ENCODE data around the gene UPP1.

UPP1 gene

DNA sequence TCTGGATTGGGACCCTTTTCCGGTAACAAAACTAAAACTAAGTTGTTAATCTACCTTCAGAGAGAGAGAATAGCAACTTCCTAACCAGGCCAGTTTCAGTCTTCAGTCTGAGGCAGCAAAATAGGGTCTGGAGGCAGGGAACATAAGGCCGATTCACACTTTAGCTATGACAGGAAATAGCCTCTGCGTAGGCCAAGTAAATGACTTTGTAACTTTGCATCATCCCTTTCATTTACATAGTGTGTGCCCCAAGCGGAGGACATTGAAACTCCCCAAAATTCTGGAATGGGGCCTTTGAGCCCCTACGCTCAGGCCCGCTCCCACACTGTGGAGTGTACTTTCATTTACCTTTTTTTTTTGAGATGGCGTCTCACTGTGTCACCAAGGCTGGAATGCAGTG, 1.7 kb upstream of the UPP1 start:
- peak; percentile 68 for DNase-seq

DNA sequence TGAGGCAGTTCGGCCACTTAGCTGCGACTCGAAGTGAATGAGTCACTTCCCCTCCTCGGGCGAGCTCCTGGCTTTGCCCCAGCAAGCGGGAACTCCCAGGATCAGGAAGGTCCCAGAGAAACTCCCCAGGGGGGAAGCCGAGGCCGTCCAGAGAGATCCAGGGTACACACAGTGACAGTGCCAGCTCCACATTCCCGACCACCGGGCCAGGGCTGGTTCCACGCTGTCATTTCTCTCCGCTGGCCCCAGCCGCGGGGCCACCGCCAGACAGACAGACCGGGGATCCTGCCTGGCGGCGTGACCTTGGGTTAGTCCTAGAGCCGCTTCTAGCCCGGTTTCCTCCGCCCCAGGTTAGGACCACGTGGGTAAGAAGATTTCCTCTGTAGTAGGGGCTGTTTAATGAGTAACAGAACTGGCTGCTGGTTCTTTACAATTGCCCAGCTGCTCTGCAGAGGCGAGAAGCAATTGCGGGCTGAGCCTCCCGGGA, 463 bp upstream of the UPP1 start:
- DNase-seq: peak; percentile 91

DNA sequence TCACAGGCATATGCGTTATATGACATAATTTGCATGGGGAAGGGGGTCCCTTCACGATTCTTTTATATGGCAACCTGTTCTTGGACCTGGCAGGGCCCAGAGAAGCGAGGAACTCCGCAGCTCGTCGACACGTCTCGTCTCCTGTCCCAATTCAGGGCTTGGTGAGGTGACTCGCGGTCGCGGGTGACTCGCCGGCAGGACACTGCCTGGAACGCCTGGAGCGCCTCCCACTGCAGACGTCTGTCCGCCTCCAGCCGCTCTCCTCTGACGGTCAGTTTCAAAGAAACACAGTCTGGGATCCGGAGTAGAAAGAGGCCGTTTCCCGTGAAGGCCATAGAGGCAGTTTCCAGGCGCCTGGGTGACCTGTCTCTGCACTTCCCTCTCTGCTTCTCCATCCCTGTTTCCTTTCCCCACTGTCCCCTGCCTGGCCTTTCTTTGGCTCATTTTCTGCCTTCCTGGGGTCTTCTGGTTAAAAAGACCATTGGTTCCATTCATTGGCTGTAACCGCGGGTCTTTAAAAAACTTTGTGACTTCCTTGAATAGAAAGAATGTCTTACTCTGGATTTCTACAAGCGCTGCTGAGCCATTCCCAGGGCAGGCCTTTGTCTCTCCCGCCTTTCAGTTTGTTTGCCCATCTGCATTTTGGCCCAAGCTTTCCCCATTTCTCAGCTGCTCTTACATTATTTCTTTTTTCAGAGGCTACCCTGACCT, 1.2 kb downstream of the UPP1 start:
- DNase-seq: no peak

DNA sequence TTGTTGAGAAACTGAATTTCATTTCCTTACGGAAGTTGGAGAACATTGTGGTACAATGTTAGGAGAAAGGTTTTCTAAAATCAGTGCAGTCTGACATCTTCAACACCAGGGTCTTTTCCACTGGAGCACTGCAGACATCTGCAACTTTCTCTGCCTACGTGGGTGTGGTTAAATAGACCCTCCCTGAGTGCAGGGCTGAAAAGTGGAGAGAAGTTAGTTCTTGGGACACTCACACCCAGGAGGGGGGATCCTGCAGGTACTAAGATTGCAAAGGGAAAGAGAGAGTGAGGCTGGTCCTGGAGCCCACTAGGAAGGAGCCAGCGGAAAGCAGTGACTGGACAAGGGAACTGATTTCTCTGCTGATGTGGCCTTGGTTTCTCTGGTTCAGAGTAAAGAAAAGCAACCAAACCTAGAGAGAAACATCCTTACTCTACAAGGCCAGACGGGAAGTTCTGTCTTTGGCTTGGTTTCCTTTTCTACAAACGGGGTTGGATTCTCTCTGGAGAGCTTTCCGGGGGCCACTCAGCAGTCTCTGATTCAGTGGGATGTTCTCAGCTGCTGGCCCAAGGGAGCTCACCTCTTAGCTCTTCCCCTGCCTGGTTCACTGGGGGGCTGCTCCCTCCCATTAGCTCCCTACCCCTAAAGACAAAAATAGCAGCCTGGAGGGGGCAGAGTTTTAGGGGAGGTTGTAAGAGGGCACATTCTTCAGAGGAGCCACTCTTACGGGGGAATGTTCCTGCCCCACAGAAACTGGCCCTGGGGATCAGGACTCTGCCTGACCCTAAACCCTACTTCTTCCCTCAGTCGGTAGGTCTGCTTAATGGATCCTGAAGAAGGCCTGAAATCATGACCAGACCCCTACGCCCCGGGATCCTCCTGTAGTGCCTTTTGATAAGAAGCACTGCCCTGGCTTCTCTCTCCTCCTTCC, 2.7 kb downstream of the UPP1 start:
- no peak for DNase-seq

DNA sequence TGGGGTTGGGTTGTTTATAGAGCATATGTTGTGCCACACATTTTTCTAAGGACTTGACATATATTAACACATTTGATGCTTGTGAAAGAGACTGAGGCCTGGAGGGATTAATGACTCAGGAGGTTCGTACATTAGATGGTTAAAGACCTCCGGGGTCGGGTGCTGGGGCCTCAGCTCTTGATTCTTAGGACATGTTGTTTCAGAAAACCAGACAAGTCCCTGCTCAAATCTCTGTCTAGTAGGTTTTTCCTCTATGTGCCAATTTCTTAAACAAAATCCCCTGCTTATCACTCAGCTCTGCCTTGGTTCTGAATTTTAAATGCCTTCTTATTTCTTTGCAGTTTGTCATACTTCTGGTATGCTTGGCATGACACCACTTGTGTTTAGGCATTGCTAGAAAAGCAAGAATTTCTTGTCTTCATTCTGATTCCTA, 5.8 kb downstream of the UPP1 start:
- DNase-seq: no peak

DNA sequence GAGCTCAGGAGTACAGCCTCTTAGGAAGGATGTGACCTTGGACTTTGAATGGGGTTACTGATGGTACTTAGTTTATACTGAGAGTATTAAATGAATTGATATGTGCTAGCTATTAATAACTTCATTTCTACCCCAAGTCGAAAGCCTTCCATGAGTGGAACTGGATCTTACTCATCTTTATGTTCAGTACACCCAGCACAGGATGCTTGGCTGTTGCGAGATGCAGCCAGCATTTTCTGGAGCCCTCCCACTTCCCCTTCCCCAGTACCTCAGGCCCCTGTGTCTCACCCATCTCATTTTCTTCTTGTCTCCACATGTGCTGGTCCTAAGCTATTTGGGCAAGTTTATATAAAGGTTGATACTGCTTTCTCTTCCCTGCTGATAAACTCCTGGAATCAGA, 7.2 kb downstream of the UPP1 start:
- peak; percentile 49 for DNase-seq

DNA sequence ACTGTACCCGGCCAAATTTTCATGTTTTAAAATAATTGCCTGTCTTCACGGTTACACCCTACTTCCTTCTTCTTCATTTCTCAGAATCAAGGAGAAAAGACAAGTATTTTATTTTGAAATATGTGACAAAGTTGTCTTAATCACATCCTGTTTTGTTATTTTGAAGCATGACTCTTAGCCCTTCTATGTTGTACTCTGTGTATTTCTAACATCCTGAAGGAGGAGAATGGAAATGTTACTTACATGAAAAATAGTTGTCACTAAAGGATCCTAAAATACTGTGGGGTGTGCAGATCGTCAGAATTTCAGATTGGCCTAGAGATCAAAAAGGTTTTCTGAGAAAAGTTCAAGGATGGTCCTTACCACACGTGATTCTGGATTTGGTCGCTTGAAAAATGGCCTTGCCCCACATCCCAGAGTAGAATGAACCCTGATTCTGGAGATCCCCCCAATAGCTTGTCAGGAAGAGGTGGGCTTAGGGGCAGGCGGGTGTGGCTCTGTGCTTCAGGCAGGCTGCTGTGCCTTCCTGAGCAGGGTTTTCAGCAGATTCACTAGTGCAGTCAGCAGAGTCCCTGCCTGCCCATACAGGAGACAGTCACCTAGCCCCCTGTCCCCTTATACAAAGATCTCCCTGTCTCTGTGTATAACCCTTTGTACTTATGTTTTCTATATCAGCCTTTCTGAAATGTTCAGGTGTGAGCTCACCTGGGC, 8.6 kb downstream of the UPP1 start:
- no peak for DNase-seq

DNA sequence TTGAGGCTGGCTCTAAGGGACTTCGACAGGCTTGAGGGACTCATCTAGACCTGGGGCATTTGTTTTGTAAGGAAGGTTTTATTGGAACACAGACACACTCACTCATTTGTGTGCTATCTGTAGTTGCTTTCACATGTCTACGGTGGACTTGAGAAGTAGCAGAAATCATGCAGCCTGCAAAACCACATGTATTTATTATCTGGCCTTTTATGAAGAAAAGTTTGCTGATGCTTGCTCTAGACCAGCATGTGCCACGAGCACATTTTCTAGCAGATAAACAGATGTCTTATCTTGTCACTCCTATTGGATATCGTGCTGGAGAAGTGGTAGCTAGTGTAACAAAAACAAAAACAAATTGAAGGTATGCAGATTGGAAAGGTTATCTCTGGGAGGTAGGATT, 9.8 kb downstream of the UPP1 start:
- no peak for DNase-seq

DNA sequence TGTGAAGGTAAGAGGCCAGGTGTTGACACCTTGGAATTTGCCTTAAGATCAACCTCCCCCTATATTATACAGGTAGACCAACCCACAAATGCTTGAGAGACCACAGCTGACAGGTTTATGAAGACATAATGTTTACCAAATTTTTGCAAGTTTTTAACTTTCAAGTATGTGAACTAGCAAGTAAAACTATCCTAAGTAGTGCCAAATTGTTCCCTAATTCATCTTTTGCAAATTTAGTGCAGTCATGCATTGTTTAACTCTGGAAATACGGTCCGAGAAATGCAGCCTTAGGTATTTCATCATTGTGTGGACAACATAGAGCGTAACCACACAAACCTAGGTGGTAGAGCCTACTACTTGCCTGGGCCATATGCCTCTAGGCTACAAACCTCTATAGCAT, 10.7 kb downstream of the UPP1 start:
- DNase-seq: no peak

DNA sequence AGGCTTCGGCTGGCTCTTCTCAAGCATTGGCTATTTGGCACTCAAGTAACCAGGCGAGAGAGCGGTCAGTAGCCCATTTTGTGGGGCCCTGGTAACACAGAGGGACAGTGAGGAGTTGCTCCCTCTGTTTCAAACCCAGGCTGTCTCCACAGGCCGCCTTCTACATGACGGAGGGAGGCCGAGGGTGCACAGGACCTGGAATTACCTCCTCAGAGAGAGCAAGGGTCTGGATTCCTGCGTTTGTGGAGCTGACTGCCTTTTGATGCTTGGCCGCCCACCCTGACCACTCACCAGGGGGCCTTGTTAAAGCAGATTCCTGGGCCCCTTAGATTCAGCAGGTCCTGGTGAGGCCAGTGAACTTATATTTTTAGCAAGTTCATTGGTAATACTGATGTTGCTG, 12.3 kb downstream of the UPP1 start:
- no peak for DNase-seq

DNA sequence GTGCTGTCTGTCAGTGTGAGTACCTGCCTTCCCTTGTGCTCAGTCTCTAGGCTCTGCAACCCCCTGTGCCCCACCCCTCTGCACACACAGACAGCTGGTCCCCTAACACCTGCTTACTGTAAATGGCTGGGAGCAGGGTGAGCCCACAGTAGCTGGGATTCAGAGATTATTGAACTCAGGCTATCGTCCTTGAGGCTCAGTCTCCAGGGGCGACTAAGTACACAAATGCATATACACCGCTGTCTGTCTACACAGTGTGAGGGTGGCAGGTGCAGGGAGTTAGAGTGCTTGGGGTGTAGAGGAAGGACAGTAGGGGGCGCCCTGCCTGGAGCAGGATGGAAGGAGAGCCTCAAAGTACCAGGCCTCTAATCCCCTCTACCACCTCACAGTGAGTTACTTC, 12.9 kb downstream of the UPP1 start:
- DNase-seq: peak; percentile 37

DNA sequence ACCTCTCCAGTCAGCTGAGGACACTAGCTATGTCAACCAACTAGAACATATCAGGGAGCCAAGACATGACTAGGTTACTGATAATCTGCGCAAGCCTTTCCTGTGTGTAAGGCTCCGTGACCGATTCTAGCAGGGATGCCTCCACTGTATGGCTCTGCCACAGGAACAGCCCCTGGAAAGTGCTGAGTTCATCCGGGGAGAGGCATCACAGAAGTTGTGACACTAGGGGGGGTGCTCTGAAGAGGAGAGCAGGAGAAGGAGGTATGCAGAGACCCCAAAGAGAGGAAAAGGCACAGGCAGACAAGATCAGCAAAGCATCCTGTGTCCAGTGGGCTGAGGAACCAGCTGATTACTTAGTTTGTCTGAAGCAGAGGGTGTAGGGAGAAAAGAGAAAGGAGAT, 13.5 kb downstream of the UPP1 start:
- no peak for DNase-seq

DNA sequence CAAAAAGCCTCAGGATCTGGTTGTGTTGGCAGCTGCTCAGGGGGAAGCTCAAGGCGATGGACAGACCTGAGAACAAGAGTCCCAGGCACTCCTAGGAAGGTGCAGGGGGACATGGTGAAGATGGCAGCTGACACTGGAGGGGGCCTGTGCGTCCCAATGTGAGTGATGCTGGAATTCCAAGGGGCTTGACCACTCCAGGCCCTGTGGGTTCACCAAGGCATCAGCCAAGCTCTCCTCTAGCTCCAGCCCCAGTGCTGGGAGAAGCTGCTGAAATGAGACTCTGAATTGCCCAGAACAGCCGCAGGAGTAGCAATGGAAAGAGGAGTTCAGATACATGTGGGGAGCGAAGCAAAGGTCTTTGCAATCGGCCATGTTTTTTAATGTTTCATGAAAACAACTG, 16.0 kb downstream of the UPP1 start:
- DNase-seq: no peak

DNA sequence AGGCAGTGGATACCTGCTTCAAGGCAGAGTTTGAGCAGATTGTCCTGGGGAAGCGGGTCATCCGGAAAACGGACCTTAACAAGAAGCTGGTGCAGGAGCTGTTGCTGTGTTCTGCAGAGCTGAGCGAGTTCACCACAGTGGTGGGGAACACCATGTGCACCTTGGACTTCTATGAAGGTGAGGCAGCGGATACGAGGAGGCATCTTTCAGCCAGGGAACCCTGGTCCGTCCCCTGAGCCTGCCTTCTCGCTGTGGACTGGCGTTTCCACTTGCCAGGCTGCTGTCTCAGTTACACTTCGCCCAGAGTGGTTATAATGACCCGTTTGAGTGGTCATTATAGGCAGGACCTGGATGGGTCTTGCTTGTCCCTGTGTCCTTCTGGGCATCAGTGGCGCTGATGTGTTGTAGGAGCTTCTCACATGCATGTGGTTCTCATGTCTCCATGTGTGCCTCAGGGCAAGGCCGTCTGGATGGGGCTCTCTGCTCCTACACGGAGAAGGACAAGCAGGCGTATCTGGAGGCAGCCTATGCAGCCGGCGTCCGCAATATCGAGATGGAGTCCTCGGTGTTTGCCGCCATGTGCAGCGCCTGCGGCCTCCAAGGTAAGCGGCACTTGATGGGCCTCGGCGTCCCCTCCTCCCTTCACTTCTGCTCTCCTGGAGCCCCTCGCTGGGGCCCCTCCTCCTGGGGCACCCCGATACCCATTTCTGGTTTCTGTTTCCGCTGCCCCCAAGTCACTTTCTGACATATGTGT, 18.0 kb downstream of the UPP1 start:
- DNase-seq: no peak

DNA sequence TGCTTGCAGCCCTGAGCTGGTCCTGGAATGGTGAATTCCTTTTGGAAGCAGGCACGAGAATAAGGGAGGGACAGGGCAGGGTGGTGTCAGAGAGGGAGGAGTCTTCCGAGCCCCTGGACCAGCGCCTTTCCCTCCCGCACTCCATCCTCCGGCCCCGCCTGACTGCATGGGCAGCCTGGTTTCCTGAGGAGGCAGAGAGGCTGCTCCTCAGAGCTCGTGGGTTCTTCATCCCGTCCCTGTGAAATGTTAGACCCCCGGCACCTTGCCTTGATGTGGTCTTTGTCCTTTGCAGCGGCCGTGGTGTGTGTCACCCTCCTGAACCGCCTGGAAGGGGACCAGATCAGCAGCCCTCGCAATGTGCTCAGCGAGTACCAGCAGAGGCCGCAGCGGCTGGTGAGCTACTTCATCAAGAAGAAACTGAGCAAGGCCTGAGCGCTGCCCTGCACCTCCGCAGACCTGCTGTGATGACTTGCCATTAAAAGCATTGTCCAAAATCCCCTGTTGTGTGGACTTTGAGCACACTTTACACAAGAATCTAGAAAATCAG, 18.9 kb downstream of the UPP1 start:
- DNase-seq: no peak

DNA sequence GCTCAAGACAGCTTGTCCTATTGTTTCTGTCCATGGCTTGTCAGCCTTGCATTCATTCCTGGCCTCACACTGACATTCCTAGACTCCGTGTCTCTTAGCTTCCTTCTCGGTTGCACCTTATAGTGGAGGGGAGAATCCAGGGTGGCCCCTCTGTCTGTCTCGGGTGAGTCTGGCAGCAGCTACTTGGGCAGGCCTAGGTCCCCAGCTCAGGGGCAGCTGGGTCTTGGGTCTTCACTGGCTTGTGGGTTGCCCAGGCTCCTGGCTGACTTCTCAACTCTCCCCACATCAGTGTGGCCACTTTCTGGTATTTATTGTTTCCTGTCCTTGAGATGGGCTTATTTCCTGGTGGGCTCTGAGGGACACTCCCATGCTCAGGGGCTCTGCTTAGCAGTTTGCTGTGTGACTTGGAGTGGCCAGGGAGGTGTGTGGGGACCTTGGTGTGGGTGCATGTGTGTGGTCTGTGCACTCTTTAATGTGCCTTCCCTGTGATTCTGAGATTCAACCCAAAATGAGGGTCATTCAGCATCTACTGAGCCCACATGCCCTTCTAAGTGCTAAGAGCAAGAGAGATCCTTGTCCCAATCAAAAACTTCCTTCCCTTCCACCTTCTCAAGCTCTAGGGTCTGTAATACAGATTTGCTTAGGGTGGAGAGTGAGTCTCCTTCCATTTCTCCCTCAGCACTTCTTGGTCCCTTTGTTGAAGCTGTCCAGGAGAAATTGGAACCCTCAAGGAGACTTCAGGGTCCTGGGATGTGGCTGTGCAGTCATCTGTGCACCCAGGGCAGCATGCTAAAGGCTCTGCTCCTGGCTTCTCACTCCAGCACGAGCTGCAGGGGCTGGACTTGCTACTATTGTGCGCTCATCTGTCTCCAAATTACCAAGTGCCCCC, 20.1 kb downstream of the UPP1 start:
- DNase-seq: no peak

DNA sequence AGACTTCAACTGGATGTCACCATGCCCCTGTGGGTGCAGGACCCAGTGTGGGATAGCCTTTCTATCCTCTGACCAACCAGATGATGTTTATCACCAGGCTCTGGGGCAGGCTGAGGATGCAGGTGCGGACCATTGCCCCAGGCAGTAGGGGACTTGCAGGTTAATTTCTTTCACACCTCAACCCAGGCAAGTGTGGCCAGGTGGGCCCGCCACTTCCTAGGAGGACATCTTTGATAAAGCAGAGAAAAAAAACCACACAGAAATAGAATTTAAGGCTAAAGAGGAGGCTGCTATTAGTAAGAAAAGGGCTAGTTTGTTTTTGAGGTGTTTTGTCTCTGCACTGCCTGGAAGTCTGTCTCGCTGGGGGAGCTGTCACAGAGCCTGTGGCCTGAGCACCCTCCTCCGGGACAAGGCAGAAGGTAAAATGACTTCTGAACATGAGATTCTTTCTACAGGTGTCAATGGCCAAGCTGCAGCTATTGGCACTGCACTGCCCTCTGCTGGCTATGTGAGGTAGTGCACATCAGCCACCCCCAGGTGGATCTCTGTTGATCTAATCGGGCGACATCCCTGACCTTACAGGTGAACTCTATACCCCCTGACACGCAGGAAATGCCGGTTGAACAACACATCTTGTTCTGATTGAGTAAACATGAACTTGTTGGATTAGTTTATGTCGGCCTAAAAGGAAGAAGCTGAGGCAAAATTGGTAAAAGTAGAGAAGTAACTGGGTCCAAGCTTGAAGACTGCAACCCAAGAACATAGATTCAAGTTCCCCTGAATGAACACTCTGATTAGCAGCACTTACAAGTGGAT, 21.0 kb downstream of the UPP1 start:
- peak; percentile 90 for DNase-seq

DNA sequence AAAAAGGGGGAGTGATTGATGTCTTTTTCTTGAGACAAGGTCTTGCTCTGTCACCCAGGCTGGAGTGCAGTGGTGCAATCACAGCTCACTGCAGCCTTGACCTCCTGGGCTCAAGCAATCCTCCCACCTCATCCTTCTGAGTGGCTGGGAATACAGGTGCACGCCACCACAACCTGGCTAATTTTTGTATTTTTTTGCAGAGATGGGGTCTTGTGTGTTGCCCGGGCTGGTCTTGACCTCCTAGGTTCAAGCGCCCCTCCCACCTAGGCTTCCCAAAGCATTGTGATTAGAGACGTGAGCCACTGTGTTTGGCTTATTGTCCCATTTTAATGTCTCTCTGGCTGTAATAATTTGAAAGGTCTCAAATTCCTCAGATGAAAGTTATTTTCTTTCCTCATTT, 21.8 kb downstream of the UPP1 start:
- DNase-seq: no peak

DNA sequence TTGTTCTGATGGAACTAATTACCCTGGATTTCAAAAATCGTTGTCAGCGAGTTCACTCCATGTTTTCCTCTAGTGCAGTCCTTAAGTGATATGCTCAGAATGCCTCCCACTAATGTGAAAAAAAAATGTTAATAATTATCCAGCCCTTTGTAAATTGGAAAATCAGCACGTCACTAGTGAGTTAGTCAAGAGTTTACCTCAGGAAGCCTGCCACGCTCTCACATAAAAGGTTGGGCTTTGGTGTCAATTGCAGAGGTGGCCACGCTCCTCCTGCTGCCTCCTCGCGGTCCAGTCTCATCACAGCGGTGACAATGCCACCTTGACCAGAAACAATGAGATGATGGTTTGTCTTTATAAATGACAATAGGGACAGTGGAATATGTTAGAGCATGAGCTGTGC, 22.5 kb downstream of the UPP1 start:
- DNase-seq: no peak

DNA sequence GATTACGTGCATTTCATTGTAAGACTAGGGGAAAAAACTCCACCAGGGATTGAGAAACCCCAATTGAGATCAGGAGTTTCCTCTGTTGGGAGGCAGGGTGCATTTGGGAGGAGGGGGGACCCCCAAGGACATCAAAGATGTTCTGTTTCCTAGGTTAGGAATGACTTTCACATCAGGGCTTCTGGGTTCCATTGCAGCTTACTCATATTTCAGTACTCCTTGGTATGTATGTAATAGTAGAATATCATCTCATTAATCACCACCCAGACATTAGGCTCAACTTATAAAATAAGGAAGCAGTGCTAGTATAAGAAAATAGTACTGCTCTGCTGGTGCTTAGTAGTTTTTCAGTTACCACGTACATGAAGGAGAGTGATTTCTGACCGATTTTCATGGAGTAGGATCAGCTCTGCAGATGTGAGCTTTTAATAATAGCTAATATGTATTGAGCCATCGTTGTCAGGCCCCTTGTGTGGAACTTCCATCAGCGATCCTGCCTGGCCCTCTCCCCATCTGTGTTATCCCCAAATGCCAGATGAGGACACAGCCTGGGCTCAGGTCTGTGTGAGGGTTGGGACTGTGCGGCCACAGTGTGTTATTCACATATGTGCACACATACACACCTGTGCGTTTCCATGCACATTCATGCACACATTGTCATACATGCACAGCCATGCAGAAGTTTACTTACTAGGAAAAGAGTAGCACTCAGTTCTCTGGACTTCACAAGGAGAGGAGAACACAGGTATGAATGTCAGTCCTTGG, 23.5 kb downstream of the UPP1 start:
- no peak for DNase-seq
